GM21576 (cell line): ENCODE results near the gene RRAD.
"Not testable (repeated sequence)": the region's sequence is repeated elsewhere in the genome, so short reads cannot be mapped to it uniquely, and the experiment has no call there.

Source experiments
- ATAC-seq: cut with Tn5 transposase; IDR thresholded peaks from one replicate; pipeline ENCODE4 v1.9.1; 2021; ENCODE audit warnings: mild to moderate bottlenecking, moderate library complexity; ENCODE audit not compliant: unreplicated experiment

The RRAD gene

GRCh38 chr16:66952430-66953110, 27.2 kb upstream of the RRAD start:
- no peak for ATAC-seq

GRCh38 chr16:66950971-66951790, 25.8 kb upstream of the RRAD start:
- no peak for ATAC-seq

- ATAC-seq = no peak
Observed at GRCh38 chr16:66950437-66950836, 25.1 kb upstream of the RRAD start.

- ATAC-seq = no peak
Observed at GRCh38 chr16:66949472-66949871, 24.1 kb upstream of the RRAD start.

GRCh38 chr16:66948837-66949225, 23.5 kb upstream of the RRAD start:
- ATAC-seq = no peak

GRCh38 chr16:66948134-66948836, 22.9 kb upstream of the RRAD start:
- no peak for ATAC-seq

GRCh38 chr16:66947302-66948065, 22.1 kb upstream of the RRAD start:
- peak; percentile 62 for ATAC-seq

- no peak for ATAC-seq
Observed at GRCh38 chr16:66946974-66947301, 21.6 kb upstream of the RRAD start.

- no peak for ATAC-seq
Observed at GRCh38 chr16:66946541-66946940, 21.2 kb upstream of the RRAD start.

GRCh38 chr16:66945939-66946338, 20.6 kb upstream of the RRAD start:
- ATAC-seq = no peak

GRCh38 chr16:66944971-66945370, 19.6 kb upstream of the RRAD start:
- ATAC-seq = not testable (repeated sequence)

- no peak for ATAC-seq
Observed at GRCh38 chr16:66944054-66944441, 18.7 kb upstream of the RRAD start.

- ATAC-seq = no peak
Observed at GRCh38 chr16:66943426-66944053, 18.2 kb upstream of the RRAD start.

- ATAC-seq = no peak
Observed at GRCh38 chr16:66942981-66943380, 17.6 kb upstream of the RRAD start.

- no peak for ATAC-seq
Observed at GRCh38 chr16:66940236-66940635, 14.9 kb upstream of the RRAD start.

- no peak for ATAC-seq
Observed at GRCh38 chr16:66939366-66939765, 14.0 kb upstream of the RRAD start.

- no peak for ATAC-seq
Observed at GRCh38 chr16:66937725-66938337, 12.5 kb upstream of the RRAD start.

GRCh38 chr16:66936889-66937554, 11.7 kb upstream of the RRAD start:
- no peak for ATAC-seq

- no peak for ATAC-seq
Observed at GRCh38 chr16:66936462-66936861, 11.1 kb upstream of the RRAD start.
